GM12878 (cell line): ENCODE data around the gene RERE. TPM values are rescaled to one million over a fixed set of nuclear protein-coding genes. Genes with fewer than 3 reads are reported as not detected.

Source experiments
- ATAC-seq: fragments of 200-7000 bp; cut with Tn5 transposase; 3 replicates; pipeline ENCODE4 v1.9.1; 2020; ENCODE audit warnings: mild to moderate bottlenecking, moderate library complexity
- BruUV-seq: library from RNA; stranded (reverse); fragments of 400-500 nt; replicated peaks from 2 replicates; lab custom pipeline; 2021; lab: Mats Ljungman, UMichigan
- CTCF ChIA-PET: fragments of 300-600 bp; sonication (Branson Sonifier 250); formaldehyde crosslinking; extraction: SDS; loops from one replicate; lab custom pipeline; 2021; ENCODE audit warnings: inconsistent platforms; lab: Yijun Ruan, JAX
- POLR2A ChIA-PET: fragments of 350-600 bp; formaldehyde crosslinking; extraction: SDS; loops from one replicate; lab custom pipeline; 2021; ENCODE audit warnings: inconsistent platforms; lab: Charles Lee
- RAD21 ChIA-PET: fragments of 300-600 bp; sonication (Branson Sonifier 250); formaldehyde crosslinking; loops from one replicate; lab custom pipeline; 2023; ENCODE audit warnings: antibody characterized with exemption; ENCODE audit not compliant: unreplicated experiment; lab: Charles Lee
- SMC1A ChIA-PET: fragments of 300-600 bp; sonication (Branson Sonifier 250); formaldehyde crosslinking; loops from one replicate; lab custom pipeline; 2023; ENCODE audit not compliant: unreplicated experiment, uncharacterized antibody; lab: Charles Lee
- DNase-seq: peaks from one replicate; pipeline ENCODE4 v3.0.0-alpha.2; 2011; ENCODE audit warnings: low read depth, low spot score
- FAIRE-seq: peaks from 3 replicates; lab custom pipeline; 2011; peaks lifted over from hg19 to GRCh38; lab: Jason Lieb, UNC
- H2AFZ ChIP-seq: 2 replicates; pipeline ENCODE4 v1.6.0; 2011; ENCODE audit warnings: low read depth, low read length, control low read depth; ENCODE audit not compliant: control insufficient read depth
- H3K27ac ChIP-seq: 2 replicates; pipeline ENCODE4 v1.5.1; 2011; ENCODE audit warnings: control low read depth; ENCODE audit not compliant: control insufficient read depth, insufficient read depth
- H3K27me3 ChIP-seq, 2 experiments: replicated peaks in 1 of 2; 2 replicates each; pipeline versions ENCODE4 v1.6.0 to v1.6.1; 2011; ENCODE audit warnings: low read length in 1 of 2; ENCODE audit not compliant: control insufficient read depth in 2 of 2, insufficient read depth in 2 of 2
- H3K36me3 ChIP-seq, 2 experiments: 2 replicates each; pipeline ENCODE4 v1.5.1; 2011; ENCODE audit warnings: low read length in 1 of 2; ENCODE audit not compliant: control insufficient read depth in 2 of 2, insufficient read depth in 2 of 2
- H3K4me1 ChIP-seq: 2 replicates; pipeline ENCODE4 v1.6.1; 2011; ENCODE audit warnings: mild to moderate bottlenecking, low read length, moderate library complexity, mixed read lengths; ENCODE audit not compliant: control insufficient read depth, insufficient read depth
- H3K4me2 ChIP-seq: 2 replicates; pipeline ENCODE4 v1.6.0; 2011; ENCODE audit warnings: control low read depth; ENCODE audit not compliant: control insufficient read depth, insufficient read depth
- H3K4me3 ChIP-seq: fragments of 200-600 bp; sonication (generic); 2 replicates; pipeline ENCODE4 v1.5.1; 2016
- H3K79me2 ChIP-seq: 2 replicates; pipeline ENCODE4 v1.6.0; 2011; ENCODE audit warnings: low read length; ENCODE audit not compliant: control insufficient read depth, insufficient read depth
- H3K9ac ChIP-seq: 2 replicates; pipeline ENCODE4 v1.8.0; 2011; ENCODE audit warnings: low read length, control low read depth, mixed read lengths; ENCODE audit not compliant: control insufficient read depth, insufficient read depth
- H3K9me3 ChIP-seq: replicated peaks from 3 replicates; pipeline ENCODE4 v1.5.1; 2011; ENCODE audit warnings: mild to moderate bottlenecking, low read length; ENCODE audit not compliant: control insufficient read depth, insufficient read depth
- H4K20me1 ChIP-seq: 2 replicates; pipeline ENCODE4 v1.6.0; 2011; ENCODE audit not compliant: control insufficient read depth, insufficient read depth
- ATF7 ChIP-seq: fragments of 450-650 bp; IDR thresholded peaks from 2 replicates; pipeline ENCODE4 v1.6.1; 2016; ENCODE audit warnings: low read depth, mild to moderate bottlenecking
- BHLHE40 ChIP-seq, 2 experiments: fragments of 450-650 bp in 1 of 2; IDR thresholded peaks; 2 replicates each; pipeline ENCODE4 v1.6.1; 2011 to 2017; ENCODE audit warnings: low read depth in 2 of 2, borderline replicate concordance in 1 of 2, improper control_type of control experiment in 1 of 2, low read length in 1 of 2, mild to moderate bottlenecking in 1 of 2
- CHD4 ChIP-seq: fragments of 200-600 bp; sonication (generic); IDR thresholded peaks from 2 replicates; pipeline ENCODE4 v1.6.1; 2016; ENCODE audit warnings: mild to moderate bottlenecking
- DPF2 ChIP-seq: fragments of 450-650 bp; IDR thresholded peaks from 2 replicates; pipeline ENCODE4 v1.6.1; 2017; ENCODE audit warnings: mild to moderate bottlenecking
- EED ChIP-seq: sonication (generic); IDR thresholded peaks from 2 replicates; pipeline ENCODE4 v1.6.1; 2016; ENCODE audit warnings: antibody characterized with exemption, low read depth
- HDAC6 ChIP-seq: fragments of 200-600 bp; sonication (generic); IDR thresholded peaks from one replicate; pipeline ENCODE4 v1.8.0; 2017; ENCODE audit warnings: antibody characterized with exemption; ENCODE audit not compliant: unreplicated experiment
- IKZF1 ChIP-seq: fragments of 450-650 bp; conservative IDR thresholded peaks from 2 replicates; pipeline ENCODE4 v1.6.1; 2017; ENCODE audit warnings: antibody characterized with exemption, mild to moderate bottlenecking
- SMARCA5 ChIP-seq: fragments of 450-650 bp; IDR thresholded peaks from 2 replicates; pipeline ENCODE4 v1.6.1; 2017; ENCODE audit warnings: mild to moderate bottlenecking
- SPI1 ChIP-seq: IDR thresholded peaks from 2 replicates; pipeline ENCODE4 v1.6.1; 2011; ENCODE audit warnings: low read depth, mild to moderate bottlenecking, low read length, moderate library complexity, borderline replicate concordance; ENCODE audit not compliant: insufficient read depth
- YY1 ChIP-seq: IDR thresholded peaks from 2 replicates; pipeline ENCODE4 v1.6.1; 2011; ENCODE audit warnings: low read depth, mild to moderate bottlenecking, low read length
- ZNF687 ChIP-seq: fragments of 450-650 bp; IDR thresholded peaks from 2 replicates; pipeline ENCODE4 v1.6.1; 2017; ENCODE audit warnings: mild to moderate bottlenecking, moderate library complexity
- WGBS: methylation state at CpG from one replicate; pipeline ENCODE4 v1.1.6; 2016; ENCODE audit warnings: low lambda C conversion rate; ENCODE audit not compliant: insufficient replicate concordance, insufficient coverage; ENCODE audit errors: missing lambda C conversion rate; 5-methylcytosine and 5-hydroxymethylcytosine counted together
- in situ Hi-C: fragments of 300-500 bp; cut with MboI; formaldehyde crosslinking; loops from 9 replicates; pipeline ENCODE4 v1.14.3; 2018; ENCODE audit warnings: mixed read lengths
- intact Hi-C: fragments of 100-400 bp; cut with micrococcal nuclease; formaldehyde crosslinking; loops from one replicate; pipeline ENCODE4 v1.14.2; 2022; ENCODE audit not compliant: unreplicated experiment
- polyA plus RNA-seq, 11 experiments: library from polyadenylated mRNA; depleted of rRNA in 4 of 11; unstranded in 6 of 11; stranded (reverse) in 5 of 11; fragments of >200 nt; fragmentation: Nextera tagmentation in 4 of 11; fragmentation: Illumina TruSeq in 1 of 11; extraction: Ambion mirVana in 4 of 11; extraction: Trizol in 1 of 11; gene quantifications; 1 replicate in 1 of 11; 2 replicates in 10 of 11; pipeline versions ENCODE4 v1.2.1 to v1.2.3, GENCODE V29; 2011 to 2016; ENCODE audit warnings: inconsistent platforms in 2 of 11, missing spikeins in 2 of 11, low read depth in 1 of 11
- total RNA-seq, 4 experiments: library from RNA; depleted of rRNA in 3 of 4; stranded (reverse); fragments of >200 nt in 3 of 4; fragmentation: Illumina TruSeq in 1 of 4; extraction: Trizol in 1 of 4; gene quantifications; 2 replicates each; pipeline versions ENCODE4 v1.2.1 to v1.2.3, GENCODE V29; 2013 to 2021
- TF ChIP-seq, protein P1 (sequence below): IDR thresholded peaks from 2 replicates; pipeline ENCODE4 v1.6.1; 2012; ENCODE audit warnings: low read depth, low read length, improper control_type of control experiment
- TF ChIP-seq, protein P2 (sequence below): fragments of 450-650 bp; IDR thresholded peaks from 2 replicates; pipeline ENCODE4 v1.6.1; 2016; ENCODE audit warnings: mild to moderate bottlenecking

The RERE gene
- total and polyA plus RNA-seq, 10 of the 15 experiments (the other 5 are each of a cell fraction or from before 2014, with no cell fraction given): 5.2 to 60.5 (median 20.2) TPM

- TF ChIP-seq HDAC6 (no peak), ATF7 (0 out of 2 replicates have a peak, but pooled peaks have one; percentile 29), CHD4 (no peak)
- TF ChIP-seq, protein P1, sequence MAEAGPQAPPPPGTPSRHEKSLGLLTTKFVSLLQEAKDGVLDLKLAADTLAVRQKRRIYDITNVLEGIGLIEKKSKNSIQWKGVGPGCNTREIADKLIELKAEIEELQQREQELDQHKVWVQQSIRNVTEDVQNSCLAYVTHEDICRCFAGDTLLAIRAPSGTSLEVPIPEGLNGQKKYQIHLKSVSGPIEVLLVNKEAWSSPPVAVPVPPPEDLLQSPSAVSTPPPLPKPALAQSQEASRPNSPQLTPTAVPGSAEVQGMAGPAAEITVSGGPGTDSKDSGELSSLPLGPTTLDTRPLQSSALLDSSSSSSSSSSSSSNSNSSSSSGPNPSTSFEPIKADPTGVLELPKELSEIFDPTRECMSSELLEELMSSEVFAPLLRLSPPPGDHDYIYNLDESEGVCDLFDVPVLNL: no peak
Observed at GRCh38 chr1:8423692-8424538, 393.5 kb downstream of the RERE start (continued).

DNA sequence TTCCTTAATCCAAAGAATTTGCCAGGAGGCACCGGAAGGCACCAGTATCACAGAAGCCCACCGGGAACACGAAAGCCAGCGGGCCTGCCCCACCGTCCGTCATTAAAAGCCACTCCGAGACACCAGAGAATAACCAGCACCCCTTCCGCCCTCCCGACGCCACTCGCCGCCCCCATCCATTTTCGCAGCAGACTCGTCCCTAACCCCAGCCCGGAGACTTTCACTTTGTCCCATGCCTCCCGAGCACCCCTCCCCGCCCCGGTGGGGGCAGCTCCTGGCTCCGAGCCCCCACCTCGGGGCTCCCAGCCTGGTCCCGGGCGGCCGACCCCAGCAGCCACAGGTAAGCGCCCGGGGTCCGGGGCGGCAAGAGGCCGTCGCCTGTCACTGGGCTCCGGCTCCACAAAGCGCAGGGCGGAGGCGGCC, 394.2 kb downstream of the RERE start:
- peak overlapping the region; percentile 79 for H3K4me3 ChIP-seq
- SMC1A ChIA-PET: interaction anchor here (1.0 to 5.3 kb wide), 5 partner anchors 8 to 55 kb away, joined by 3 to 29 read pairs (median 4); no protein-coding TSS in a partner anchor
- intact Hi-C loops (loop anchor here (10.0 kb wide), 1 partner anchor 102 kb away; no protein-coding TSS in a partner anchor), in situ Hi-C loops (no loop called here)
- WGBS: under 1% methylated on average over 21 of the region's 33 CpGs
- peak overlapping the region; percentile 88 for H3K9ac ChIP-seq
- DNase-seq (no peak), ATAC-seq (peak; percentile 6; the same call in 2 of the 3 replicates), FAIRE-seq (no peak)
- peaks cover 32% of the 10 kb centered on the region for H3K4me1 ChIP-seq
- BruUV-seq: no TSS peak
- H2AFZ ChIP-seq: no peak overlapping the region; the same call in 1 of the 2 replicates
- H3K36me3 ChIP-seq: peaks cover 0 to 14% of the 10 kb centered on the region in 2 experiments; a peak in 2 of 4 replicates
- peaks cover 21% of the 10 kb centered on the region for H3K79me2 ChIP-seq
- no peaks in the 10 kb centered on the region for H3K27me3 ChIP-seq
- 0 out of 2 replicates have a peak, but pooled peaks cover 1% of the 10 kb centered on the region for H4K20me1 ChIP-seq
- CTCF ChIA-PET: interaction anchor here (1.7 kb wide), 1 partner anchor 102 kb away, joined by 5 read pairs; no protein-coding TSS in a partner anchor
- peak overlapping the region; percentile 79 for H3K27ac ChIP-seq
- no peaks in the 10 kb centered on the region for H3K9me3 ChIP-seq
- RAD21 ChIA-PET: interaction anchor here (1.2 kb wide), 1 partner anchor 110 kb away, joined by 3 read pairs; no protein-coding TSS in a partner anchor
- peak overlapping the region; percentile 92 for H3K4me2 ChIP-seq
- POLR2A ChIA-PET: no interaction called here
- TF ChIP-seq YY1 (peak; percentile 9; the same call in 1 of the 2 replicates), ZNF687 (no peak), SMARCA5 (no peak), EED (no peak), BHLHE40 (IDR thresholded peaks at IDR 0.05; ENCODE audit: borderline replicate concordance in 1 of 2, low read depth in 2 of 2, low read length in 1 of 2) (0 out of 4 replicates have a peak, but pooled peaks of 1 of the 2 experiments have one; percentile 5), IKZF1 (0 out of 2 replicates have a peak, but pooled peaks have one; percentile 2), SPI1 (0 out of 2 replicates have a peak, but pooled peaks have one; percentile 1), DPF2 (0 out of 2 replicates have a peak, but pooled peaks have one; percentile 4)
- TF ChIP-seq, protein P2, sequence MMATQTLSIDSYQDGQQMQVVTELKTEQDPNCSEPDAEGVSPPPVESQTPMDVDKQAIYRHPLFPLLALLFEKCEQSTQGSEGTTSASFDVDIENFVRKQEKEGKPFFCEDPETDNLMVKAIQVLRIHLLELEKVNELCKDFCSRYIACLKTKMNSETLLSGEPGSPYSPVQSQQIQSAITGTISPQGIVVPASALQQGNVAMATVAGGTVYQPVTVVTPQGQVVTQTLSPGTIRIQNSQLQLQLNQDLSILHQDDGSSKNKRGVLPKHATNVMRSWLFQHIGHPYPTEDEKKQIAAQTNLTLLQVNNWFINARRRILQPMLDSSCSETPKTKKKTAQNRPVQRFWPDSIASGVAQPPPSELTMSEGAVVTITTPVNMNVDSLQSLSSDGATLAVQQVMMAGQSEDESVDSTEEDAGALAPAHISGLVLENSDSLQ: peak; percentile 21; the same call in 1 of the 2 replicates
